ENCODE results near the gene KRTAP10-10.
"Not testable (repeated sequence)": the region's sequence is repeated elsewhere in the genome, so short reads cannot be mapped to it uniquely, and the experiment has no call there.

DNA sequence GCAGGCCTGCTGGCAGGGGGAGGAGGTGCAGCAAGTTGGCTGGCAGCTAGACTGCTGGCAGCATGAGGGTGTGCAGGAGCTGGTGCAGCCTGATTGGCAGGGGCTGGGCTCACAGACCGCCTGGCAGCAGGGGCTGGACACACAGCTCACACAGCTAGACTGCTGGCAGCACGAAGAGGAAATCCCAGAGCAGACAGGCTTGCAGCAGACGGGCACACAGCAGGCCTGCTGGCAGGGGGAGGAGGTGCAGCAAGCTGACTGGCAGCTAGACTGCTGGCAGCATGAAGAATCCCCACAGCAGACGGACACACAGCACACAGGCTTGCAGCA is 45.4 kb upstream of the KRTAP10-10 start:
- TF ChIP-seq, protein P1, sequence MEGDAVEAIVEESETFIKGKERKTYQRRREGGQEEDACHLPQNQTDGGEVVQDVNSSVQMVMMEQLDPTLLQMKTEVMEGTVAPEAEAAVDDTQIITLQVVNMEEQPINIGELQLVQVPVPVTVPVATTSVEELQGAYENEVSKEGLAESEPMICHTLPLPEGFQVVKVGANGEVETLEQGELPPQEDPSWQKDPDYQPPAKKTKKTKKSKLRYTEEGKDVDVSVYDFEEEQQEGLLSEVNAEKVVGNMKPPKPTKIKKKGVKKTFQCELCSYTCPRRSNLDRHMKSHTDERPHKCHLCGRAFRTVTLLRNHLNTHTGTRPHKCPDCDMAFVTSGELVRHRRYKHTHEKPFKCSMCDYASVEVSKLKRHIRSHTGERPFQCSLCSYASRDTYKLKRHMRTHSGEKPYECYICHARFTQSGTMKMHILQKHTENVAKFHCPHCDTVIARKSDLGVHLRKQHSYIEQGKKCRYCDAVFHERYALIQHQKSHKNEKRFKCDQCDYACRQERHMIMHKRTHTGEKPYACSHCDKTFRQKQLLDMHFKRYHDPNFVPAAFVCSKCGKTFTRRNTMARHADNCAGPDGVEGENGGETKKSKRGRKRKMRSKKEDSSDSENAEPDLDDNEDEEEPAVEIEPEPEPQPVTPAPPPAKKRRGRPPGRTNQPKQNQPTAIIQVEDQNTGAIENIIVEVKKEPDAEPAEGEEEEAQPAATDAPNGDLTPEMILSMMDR (IDR thresholded peaks at IDR 0.05; ENCODE audit: poor library complexity): not testable (repeated sequence)
- not testable (repeated sequence) for TF ChIP-seq EZH2 (IDR thresholded peaks at IDR 0.05; ENCODE audit: borderline replicate concordance); EZH2phosphoT487 (IDR thresholded peaks at IDR 0.05; ENCODE audit: low read depth, severe bottlenecking, unreplicated experiment)

All from hepatocyte (in vitro differentiated cells).